IMR-90 (cell line): ENCODE results near the gene GPI. TPM values are rescaled to one million over a fixed set of nuclear protein-coding genes. Genes with fewer than 3 reads are reported as not detected.

Source experiments
- ATAC-seq: fragments of 200-7000 bp; cut with Tn5 transposase; 2 replicates; pipeline ENCODE4 v1.9.1; 2020; ENCODE audit warnings: low read depth, mild to moderate bottlenecking, moderate library complexity
- BruUV-seq: library from RNA; stranded (reverse); fragments of 400-500 nt; replicated peaks from 2 replicates; lab custom pipeline; 2021; lab: Mats Ljungman, UMichigan
- CTCF ChIA-PET: fragments of 300-600 bp; formaldehyde crosslinking; extraction: SDS; loops from one replicate; lab custom pipeline; 2021; ENCODE audit warnings: antibody characterized with exemption; lab: Yijun Ruan, JAX
- POLR2A ChIA-PET: fragments of 300-600 bp; sonication (Branson Sonifier 250); formaldehyde crosslinking; loops from one replicate; lab custom pipeline; 2022; ENCODE audit warnings: antibody characterized with exemption; ENCODE audit not compliant: unreplicated experiment; lab: Charles Lee
- DNase-seq: peaks from one replicate; pipeline ENCODE4 v3.0.0; 2013
- H2AFZ ChIP-seq: replicated peaks from 2 replicates; pipeline ENCODE3; 2013; ENCODE audit warnings: low read length, mild to moderate bottlenecking; ENCODE audit not compliant: poor library complexity
- H2AK5ac ChIP-seq: 2 replicates; pipeline ENCODE4 v1.6.1; 2013; ENCODE audit warnings: low read depth, low read length, inconsistent platforms
- H2AK9ac ChIP-seq: replicated peaks from 2 replicates; pipeline ENCODE3; 2013; ENCODE audit warnings: mild to moderate bottlenecking, low read depth, low read length, moderate library complexity; ENCODE audit not compliant: poor library complexity
- H2BK120ac ChIP-seq: 2 replicates; pipeline ENCODE4 v1.6.1; 2013; ENCODE audit warnings: low read depth, low read length, inconsistent platforms
- H2BK15ac ChIP-seq: 3 replicates; pipeline ENCODE4 v1.6.1; 2013; ENCODE audit warnings: low read depth, low read length, inconsistent platforms
- H2BK20ac ChIP-seq: 2 replicates; pipeline ENCODE4 v1.6.1; 2013; ENCODE audit warnings: low read depth, mild to moderate bottlenecking, inconsistent platforms, low read length, moderate library complexity
- H2BK5ac ChIP-seq: 2 replicates; pipeline ENCODE4 v1.6.1; 2013; ENCODE audit warnings: mild to moderate bottlenecking, low read depth, low read length, inconsistent platforms; ENCODE audit not compliant: poor library complexity, severe bottlenecking
- H3K14ac ChIP-seq: replicated peaks from 2 replicates; pipeline ENCODE4 v1.6.1; 2013; ENCODE audit warnings: low read depth, low read length, inconsistent platforms
- H3K18ac ChIP-seq: 2 replicates; pipeline ENCODE4 v1.6.1; 2013; ENCODE audit warnings: low read depth, low read length, control low read depth
- H3K23ac ChIP-seq: 2 replicates; pipeline ENCODE4 v1.6.1; 2013; ENCODE audit warnings: low read depth, low read length, inconsistent platforms
- H3K27ac ChIP-seq: 2 replicates; pipeline ENCODE4 v1.5.1; 2013; ENCODE audit warnings: mild to moderate bottlenecking, control low read depth, low read length; ENCODE audit not compliant: insufficient read depth
- H3K27me3 ChIP-seq: 2 replicates; pipeline ENCODE4 v1.6.1; 2013; ENCODE audit warnings: low read length; ENCODE audit not compliant: control insufficient read depth, insufficient read depth
- H3K36me3 ChIP-seq: 2 replicates; pipeline ENCODE4 v1.6.1; 2013; ENCODE audit warnings: low read length, mixed read lengths; ENCODE audit not compliant: control insufficient read depth, insufficient read depth
- H3K4ac ChIP-seq: 2 replicates; pipeline ENCODE4 v1.6.1; 2013; ENCODE audit warnings: low read depth, low read length, inconsistent platforms
- H3K4me1 ChIP-seq: 2 replicates; pipeline ENCODE4 v1.6.1; 2013; ENCODE audit warnings: low read length, mixed read lengths; ENCODE audit not compliant: control insufficient read depth, insufficient read depth
- H3K4me2 ChIP-seq: 2 replicates; pipeline ENCODE4 v1.6.1; 2013; ENCODE audit warnings: low read depth, mild to moderate bottlenecking, control low read depth, low read length, moderate library complexity
- H3K4me3 ChIP-seq: 2 replicates; pipeline ENCODE4 v1.5.1; 2013; ENCODE audit warnings: low read depth, mild to moderate bottlenecking, control low read depth, low read length, moderate library complexity; ENCODE audit not compliant: insufficient read depth
- H3K56ac ChIP-seq: 2 replicates; pipeline ENCODE4 v1.6.1; 2013; ENCODE audit warnings: low read length, inconsistent platforms; ENCODE audit not compliant: insufficient read depth; ENCODE audit errors: extremely low read depth
- H3K79me1 ChIP-seq, 2 experiments: 2 replicates each; pipeline ENCODE4 v1.6.1; 2013; ENCODE audit warnings: low read length in 2 of 2, inconsistent platforms in 1 of 2, low read depth in 1 of 2
- H3K9ac ChIP-seq: 2 replicates; pipeline ENCODE4 v1.6.1; 2013; ENCODE audit warnings: low read depth, low read length, control low read depth
- H3K9me1 ChIP-seq: 2 replicates; pipeline ENCODE4 v1.6.1; 2013; ENCODE audit warnings: low read length, inconsistent platforms; ENCODE audit not compliant: insufficient read depth
- H3K9me3 ChIP-seq: 2 replicates; pipeline ENCODE4 v1.6.1; 2013; ENCODE audit warnings: low read length; ENCODE audit not compliant: control insufficient read depth, insufficient read depth
- H4K20me1 ChIP-seq: 2 replicates; pipeline ENCODE4 v1.6.1; 2013; ENCODE audit warnings: low read length, inconsistent platforms; ENCODE audit not compliant: insufficient read depth
- H4K5ac ChIP-seq: 2 replicates; pipeline ENCODE4 v1.6.1; 2013; ENCODE audit warnings: mild to moderate bottlenecking, low read depth, low read length, control low read depth
- H4K8ac ChIP-seq, 2 experiments: 2 replicates each; pipeline ENCODE4 v1.6.1; 2013; ENCODE audit warnings: low read depth in 2 of 2, low read length in 2 of 2, control low read depth in 1 of 2, inconsistent platforms in 1 of 2
- H4K91ac ChIP-seq: 2 replicates; pipeline ENCODE4 v1.6.1; 2013; ENCODE audit warnings: low read depth, low read length, inconsistent platforms; ENCODE audit not compliant: insufficient read depth
- CEBPB ChIP-seq: IDR thresholded peaks from 2 replicates; pipeline ENCODE4 v1.6.1; 2012; ENCODE audit warnings: low read depth, low read length, improper control_type of control experiment
- MAFK ChIP-seq: IDR thresholded peaks from 2 replicates; pipeline ENCODE4 v1.6.1; 2012; ENCODE audit warnings: low read depth, low read length, improper control_type of control experiment
- NFE2L2 ChIP-seq: fragments of 150-350 bp; IDR thresholded peaks from 2 replicates; pipeline ENCODE4 v1.6.1; 2016; ENCODE audit warnings: low read depth, mild to moderate bottlenecking, low read length
- RCOR1 ChIP-seq: IDR thresholded peaks from 2 replicates; pipeline ENCODE4 v1.6.1; 2012; ENCODE audit warnings: mild to moderate bottlenecking, low read length, improper control_type of control experiment; ENCODE audit not compliant: insufficient replicate concordance
- RFX5 ChIP-seq: IDR thresholded peaks from 2 replicates; pipeline ENCODE4 v1.8.0; 2012; ENCODE audit warnings: low read depth, mild to moderate bottlenecking, low read length, moderate library complexity
- WGBS, 2 experiments: methylation state at CpG; one replicate each; pipeline versions ENCODE4 v1.1.5 to v1.1.7; 2013; ENCODE audit warnings: missing lambda C conversion rate in 2 of 2; ENCODE audit not compliant: insufficient read length in 1 of 2; ENCODE audit errors: extremely low coverage in 2 of 2; 5-methylcytosine and 5-hydroxymethylcytosine counted together
- dilution Hi-C: fragments of 300-500 bp; cut with HindIII; formaldehyde crosslinking; loops from one replicate; pipeline ENCODE4 v1.14.3; 2018; ENCODE audit warnings: low sequenced_read_pairs; ENCODE audit not compliant: unreplicated experiment
- in situ Hi-C: fragments of 300-500 bp; cut with MboI; formaldehyde crosslinking; loops from 3 replicates; pipeline ENCODE4 v1.14.3; 2019; ENCODE audit warnings: low sequenced_read_pairs, inconsistent platforms, mixed read lengths
- intact Hi-C: fragments of 100-400 bp; cut with micrococcal nuclease; formaldehyde crosslinking; loops from 2 replicates; pipeline ENCODE4 v1.10.0; 2022
- polyA plus RNA-seq, 3 experiments: library from polyadenylated mRNA; depleted of rRNA; stranded (reverse); fragments of >200 nt; gene quantifications; 2 replicates each; pipeline ENCODE4 v1.2.3, GENCODE V29; 2012; ENCODE audit warnings: low replicate concordance in 1 of 3
- total RNA-seq: library from RNA; depleted of rRNA; stranded (reverse); fragments of >200 nt; gene quantifications from 2 replicates; pipeline ENCODE4 v1.2.3, GENCODE V29; 2012

The GPI gene
- total and polyA plus RNA-seq, 2 of the 4 experiments (the other 2 are of a cell fraction) = 147 to 239 TPM

GRCh38 chr19:34316247-34316646 is 48.7 kb upstream of the GPI start:
- peak overlapping the region; percentile 81 for H3K4ac ChIP-seq
- POLR2A ChIA-PET = no interaction called here
- ATAC-seq = no peak

More at GRCh38 chr19:34316247-34316646, 48.7 kb upstream of the GPI start:
- peaks cover 38% of the 10 kb centered on the region for H3K9me1 ChIP-seq
- H2BK120ac ChIP-seq = peak overlapping the region; percentile 20; the same call in 1 of the 2 replicates
- no peak for DNase-seq
- peak overlapping the region; percentile 81 for H3K18ac ChIP-seq
- H4K20me1 ChIP-seq = peaks cover 43% of the 10 kb centered on the region
- H3K4me2 ChIP-seq = peak overlapping the region; percentile 29; the same call in 1 of the 2 replicates
- H3K9ac ChIP-seq = no peak overlapping the region
- no peak overlapping the region for H3K56ac ChIP-seq
- H3K27ac ChIP-seq = no peak overlapping the region
- CTCF ChIA-PET = no interaction called here
- peaks cover 30% of the 10 kb centered on the region for H3K4me1 ChIP-seq
- no peak overlapping the region; the same call in 2 of the 3 replicates for H2BK15ac ChIP-seq
- no peaks in the 10 kb centered on the region for H3K27me3 ChIP-seq
- in situ Hi-C loops (no loop called here), dilution Hi-C loops (no loop called here), intact Hi-C loops (loop anchor here (5.0 kb wide), 1 partner anchor 59 kb away; no protein-coding TSS in a partner anchor)
- H4K91ac ChIP-seq = peak overlapping the region; percentile 59; the same call in 1 of the 2 replicates
- peak overlapping the region; percentile 13; the same call in 1 of the 2 replicates for H2BK20ac ChIP-seq
- no peak overlapping the region for H2AK9ac ChIP-seq
- H3K79me1 ChIP-seq = peaks cover 44 to 68% of the 10 kb centered on the region in 2 experiments
- peak overlapping the region; percentile 27; the same call in 1 of the 2 replicates for H3K14ac ChIP-seq
- H4K5ac ChIP-seq = no peak overlapping the region
- no peak overlapping the region for H3K4me3 ChIP-seq
- peak overlapping the region; percentile 10; the same call in 1 of the 2 replicates for H3K23ac ChIP-seq
- TF ChIP-seq CEBPB = no peak
- no peak for TF ChIP-seq RFX5
- TF ChIP-seq NFE2L2 = no peak
- TF ChIP-seq RCOR1 = no peak
- TF ChIP-seq MAFK = no peak
- BruUV-seq = no TSS peak
- H2AK5ac ChIP-seq = peak overlapping the region; percentile 54; the same call in 1 of the 2 replicates
- no peaks in the 10 kb centered on the region for H3K9me3 ChIP-seq
- 100% methylated on average over 1 of the region's 2 CpGs; no CpG with 5 or more reads in 1 of the 2 experiments for WGBS, 2 experiments
- H4K8ac ChIP-seq = peak overlapping the region in 1 of 2 experiments; percentile 59; a peak in 1 of 4 replicates
- H2AFZ ChIP-seq = no peak overlapping the region
- H2BK5ac ChIP-seq = peak overlapping the region; percentile 13
- peaks cover 5% of the 10 kb centered on the region; the same call in 1 of the 2 replicates for H3K36me3 ChIP-seq
